Muscle of leg (tissue), 11 donors: ENCODE measurements around the gene PCDHA2. TPM values are rescaled to one million over a fixed set of nuclear protein-coding genes. Genes with fewer than 3 reads are reported as not detected.
A peak's percentile ranks its signal among the peaks of the same experiment; 100 is the strongest.
"Not testable (repeated sequence)": the region's sequence is repeated elsewhere in the genome, so short reads cannot be mapped to it uniquely, and the experiment has no call there.

Experiments
- DNase-seq: peaks from one replicate; pipeline ENCODE4 v3.0.0; 2013
- H3K27ac ChIP-seq: one replicate; pipeline ENCODE4 v1.5.1; 2013; ENCODE audit warnings: mild to moderate bottlenecking, low read length, control low read depth
- H3K27me3 ChIP-seq: one replicate; pipeline ENCODE4 v1.6.1; 2013; ENCODE audit warnings: low read length; ENCODE audit not compliant: control insufficient read depth, insufficient read depth
- H3K36me3 ChIP-seq: one replicate; pipeline ENCODE4 v1.6.1; 2013; ENCODE audit warnings: low read length; ENCODE audit not compliant: control insufficient read depth, insufficient read depth
- H3K4me1 ChIP-seq: one replicate; pipeline ENCODE4 v1.6.1; 2013; ENCODE audit warnings: low read length; ENCODE audit not compliant: control insufficient read depth, insufficient read depth
- H3K4me3 ChIP-seq: one replicate; pipeline ENCODE4 v1.5.1; 2013; ENCODE audit warnings: low read length, control low read depth
- H3K9me3 ChIP-seq: replicated peaks from 2 replicates; pipeline ENCODE4 v1.6.1; 2013; ENCODE audit warnings: low read depth, low read length; ENCODE audit not compliant: control insufficient read depth
- WGBS: methylation state at CpG from one replicate; pipeline ENCODE4 v1.1.5; 2013; ENCODE audit warnings: missing lambda C conversion rate; ENCODE audit not compliant: insufficient coverage; 5-methylcytosine and 5-hydroxymethylcytosine counted together
- polyA plus RNA-seq, 8 donors: library from polyadenylated mRNA; unstranded; fragments of 120-200 nt; gene quantifications; one replicate each; pipeline versions ENCODE4 v1.2.1 to v1.2.3, GENCODE V29; 2013; ENCODE audit warnings: inconsistent platforms in 1 of 8, low replicate concordance in 1 of 8; ENCODE audit not compliant: insufficient read length in 8 of 8, insufficient read depth in 1 of 8
- total RNA-seq: library from RNA; stranded (reverse); fragments of 120-200 nt; gene quantifications from one replicate; pipeline ENCODE4 v1.2.4, GENCODE V29; 2013

Gene PCDHA2
- total and polyA plus RNA-seq, 9 donors: 0.03 to 0.13 (median 0.05) TPM; not detected in 3

GRCh38 chr5:140808889-140809291 is 14.2 kb downstream of the PCDHA2 start:
- H3K27me3 ChIP-seq: no peaks in the 10 kb centered on the region
- WGBS: 67% methylated on average over 43 of the region's 43 CpGs
- H3K4me3 ChIP-seq: no peak overlapping the region
- H3K36me3 ChIP-seq: no peaks in the 10 kb centered on the region
- no peaks in the 10 kb centered on the region for H3K4me1 ChIP-seq
- H3K27ac ChIP-seq: no peak overlapping the region
- peaks cover 3% of the 10 kb centered on the region for H3K9me3 ChIP-seq
- no peak for DNase-seq

DNA sequence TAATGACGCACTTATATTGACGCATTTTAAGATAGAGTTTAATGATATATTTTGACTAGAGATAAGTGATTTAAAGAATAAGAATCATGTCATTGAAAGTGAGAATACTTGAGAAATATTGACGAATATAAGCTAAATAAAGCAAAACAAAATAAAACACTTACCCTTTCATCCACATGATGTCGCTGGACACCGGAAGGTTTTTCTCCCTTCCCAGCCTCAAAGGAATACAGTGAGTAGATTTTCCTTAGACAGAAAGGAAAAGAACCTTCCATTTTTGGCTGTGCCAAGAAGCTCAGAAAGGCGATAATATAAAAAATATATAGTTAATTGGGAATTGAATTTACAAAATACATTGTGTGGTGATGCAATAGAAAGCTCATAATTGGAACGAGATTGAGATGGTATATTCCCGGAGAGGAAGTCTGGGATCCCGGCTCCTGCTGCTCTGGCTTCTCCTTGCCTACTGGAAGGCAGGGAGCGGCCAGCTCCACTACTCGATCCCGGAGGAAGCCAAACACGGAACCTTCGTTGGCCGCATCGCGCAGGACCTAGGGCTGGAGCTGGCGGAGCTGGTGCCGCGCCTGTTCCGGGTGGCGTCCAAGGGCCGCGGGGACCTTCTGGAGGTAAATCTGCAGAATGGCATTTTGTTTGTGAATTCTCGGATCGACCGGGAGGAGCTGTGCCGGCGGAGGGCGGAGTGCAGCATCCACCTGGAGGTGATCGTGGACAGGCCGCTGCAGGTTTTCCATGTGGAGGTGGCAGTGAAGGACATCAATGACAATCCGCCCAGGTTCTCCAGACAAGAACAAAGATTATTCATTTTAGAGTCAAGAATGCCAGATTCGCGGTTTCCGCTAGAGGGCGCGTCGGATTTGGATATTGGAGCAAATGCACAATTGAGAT is 27.0 kb downstream of the PCDHA2 start, which contains the start of gene PCDHA5:
Gene PCDHA5, plus strand, starts transcription at position 239 of the 906 bp plus-strand sequence.
- Histone ChIP-seq H3K4me1 (no peaks in the 10 kb centered on the region), H3K27ac (no peak within 1 kb of the TSS), H3K36me3 (no peaks in the 10 kb centered on the region), H3K27me3 (no peaks in the 10 kb centered on the region), H3K4me3 (no peak within 1 kb of the TSS), H3K9me3 (peaks cover 2% of the 10 kb centered on the region)
- WGBS: 29% methylated on average over 32 of the region's 39 CpGs
- no peak for DNase-seq

GRCh38 chr5:140822281-140822629 is 27.6 kb downstream of the PCDHA2 start:
- no peaks in the 10 kb centered on the region for H3K27me3 ChIP-seq
- WGBS: no CpG with 5 or more reads among the region's 6 CpGs
- H3K27ac ChIP-seq: no peak overlapping the region
- no peaks in the 10 kb centered on the region for H3K4me1 ChIP-seq
- H3K36me3 ChIP-seq: no peaks in the 10 kb centered on the region
- no peak for DNase-seq
- peaks cover 2% of the 10 kb centered on the region for H3K9me3 ChIP-seq
- no peak overlapping the region for H3K4me3 ChIP-seq

GRCh38 chr5:140822969-140823368 is 28.3 kb downstream of the PCDHA2 start:
- not testable (repeated sequence) for H3K4me1 ChIP-seq, H3K9me3 ChIP-seq, H3K4me3 ChIP-seq, H3K36me3 ChIP-seq, H3K27me3 ChIP-seq, H3K27ac ChIP-seq, DNase-seq
- 49% methylated on average over 48 of the region's 48 CpGs for WGBS

DNA sequence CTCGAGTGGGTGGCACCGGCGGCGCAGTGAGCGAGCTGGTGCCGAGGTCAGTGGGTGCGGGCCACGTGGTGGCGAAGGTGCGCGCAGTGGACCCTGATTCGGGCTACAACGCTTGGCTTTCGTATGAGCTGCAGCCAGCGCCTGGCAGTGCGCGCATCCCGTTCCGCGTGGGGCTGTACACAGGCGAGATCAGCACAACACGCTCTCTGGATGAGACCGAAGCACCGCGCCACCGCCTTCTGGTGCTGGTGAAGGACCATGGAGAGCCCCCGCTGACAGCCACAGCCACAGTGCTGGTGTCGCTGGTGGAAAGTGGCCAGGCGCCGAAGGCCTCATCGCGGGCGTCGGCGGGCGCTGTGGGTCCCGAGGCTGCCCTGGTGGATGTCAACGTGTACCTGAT is 28.8 kb downstream of the PCDHA2 start:
- H3K4me3 ChIP-seq: no peak overlapping the region
- DNase-seq: no peak
- peaks cover 6% of the 10 kb centered on the region for H3K9me3 ChIP-seq
- H3K27ac ChIP-seq: no peak overlapping the region
- H3K27me3 ChIP-seq: peaks cover 2% of the 10 kb centered on the region
- no peaks in the 10 kb centered on the region for H3K36me3 ChIP-seq
- no peaks in the 10 kb centered on the region for H3K4me1 ChIP-seq
- WGBS: 53% methylated on average over 38 of the region's 38 CpGs

- WGBS: 11% methylated on average over 12 of the region's 27 CpGs
- Histone ChIP-seq H3K36me3 (no peaks in the 10 kb centered on the region), H3K9me3 (peaks cover 12% of the 10 kb centered on the region), H3K27ac (no peak within 1 kb of the TSS), H3K4me1 (no peaks in the 10 kb centered on the region), H3K27me3 (peaks cover 7% of the 10 kb centered on the region), H3K4me3 (no peak within 1 kb of the TSS)
- DNase-seq: no peak
Observed at GRCh38 chr5:140827704-140828361, 33.2 kb downstream of the PCDHA2 start, which contains the start of gene PCDHA6. Gene PCDHA6 (plus strand): TSS chr5:140827960. CDS start chr5:140828092, 132 bp downstream.

DNA sequence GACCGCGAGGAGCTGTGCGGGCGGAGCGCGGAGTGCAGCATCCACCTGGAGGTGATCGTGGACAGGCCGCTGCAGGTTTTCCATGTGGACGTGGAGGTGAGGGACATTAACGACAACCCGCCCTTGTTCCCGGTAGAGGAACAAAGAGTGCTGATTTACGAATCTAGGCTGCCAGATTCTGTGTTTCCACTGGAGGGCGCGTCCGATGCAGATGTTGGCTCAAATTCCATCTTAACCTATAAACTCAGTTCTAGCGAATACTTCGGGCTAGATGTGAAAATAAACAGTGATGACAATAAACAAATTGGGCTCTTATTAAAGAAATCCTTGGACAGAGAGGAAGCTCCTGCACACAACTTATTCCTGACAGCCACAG is 33.7 kb downstream of the PCDHA2 start:
- H3K27me3 ChIP-seq: peaks cover 7% of the 10 kb centered on the region
- WGBS: 21% methylated on average over 8 of the region's 18 CpGs
- no peaks in the 10 kb centered on the region for H3K36me3 ChIP-seq
- H3K4me3 ChIP-seq: no peak overlapping the region
- no peak for DNase-seq
- no peaks in the 10 kb centered on the region for H3K4me1 ChIP-seq
- H3K27ac ChIP-seq: no peak overlapping the region
- H3K9me3 ChIP-seq: peaks cover 12% of the 10 kb centered on the region

DNA sequence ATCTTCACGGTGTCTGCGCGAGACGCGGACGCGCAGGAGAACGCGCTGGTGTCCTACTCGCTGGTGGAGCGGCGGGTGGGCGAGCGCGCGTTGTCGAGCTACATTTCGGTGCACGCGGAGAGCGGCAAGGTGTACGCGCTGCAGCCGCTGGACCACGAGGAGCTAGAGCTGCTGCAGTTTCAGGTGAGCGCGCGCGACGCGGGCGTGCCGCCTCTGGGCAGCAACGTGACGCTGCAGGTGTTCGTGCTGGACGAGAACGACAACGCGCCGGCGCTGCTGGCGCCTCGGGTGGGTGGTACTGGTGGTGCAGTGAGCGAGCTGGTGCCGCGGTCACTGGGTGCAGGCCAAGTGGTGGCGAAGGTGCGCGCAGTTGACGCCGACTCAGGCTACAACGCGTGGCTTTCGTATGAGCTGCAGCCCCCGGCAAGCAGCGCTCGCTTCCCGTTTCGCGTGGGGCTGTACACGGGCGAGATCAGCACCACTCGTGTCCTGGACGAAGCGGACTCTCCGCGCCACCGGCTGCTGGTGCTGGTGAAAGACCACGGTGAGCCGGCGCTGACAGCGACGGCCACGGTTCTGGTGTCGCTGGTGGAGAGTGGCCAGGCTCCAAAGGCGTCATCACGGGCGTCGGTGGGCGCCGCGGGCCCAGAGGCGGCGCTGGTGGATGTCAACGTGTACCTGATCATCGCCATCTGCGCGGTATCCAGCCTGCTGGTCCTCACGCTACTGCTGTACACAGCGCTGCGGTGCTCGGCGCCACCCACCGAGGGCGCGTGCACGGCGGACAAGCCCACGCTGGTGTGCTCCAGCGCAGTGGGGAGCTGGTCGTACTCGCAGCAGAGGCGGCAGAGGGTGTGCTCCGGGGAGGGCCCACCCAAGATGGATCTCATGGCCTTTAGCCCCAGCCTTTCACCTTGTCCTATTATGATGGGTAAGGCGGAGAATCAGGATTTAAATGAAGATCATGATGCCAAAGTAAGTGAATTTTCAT is 35.2 kb downstream of the PCDHA2 start:
- H3K27me3 ChIP-seq: peaks cover 10% of the 10 kb centered on the region
- H3K27ac ChIP-seq, H3K36me3 ChIP-seq, H3K4me1 ChIP-seq, H3K4me3 ChIP-seq, H3K9me3 ChIP-seq, DNase-seq: not testable (repeated sequence)
- 41% methylated on average over 90 of the region's 106 CpGs for WGBS

GRCh38 chr5:140833993-140834392 is 39.3 kb downstream of the PCDHA2 start, which contains the start of gene PCDHA7:
Gene PCDHA7 (plus strand): TSS chr5:140834269. CDS start chr5:140834384, 115 bp downstream.
- peaks cover 21% of the 10 kb centered on the region for H3K9me3 ChIP-seq
- no peak within 1 kb of the TSS for H3K27ac ChIP-seq
- peak; percentile 2 for DNase-seq
- H3K4me3 ChIP-seq: no peak within 1 kb of the TSS
- H3K27me3 ChIP-seq: peaks cover 12% of the 10 kb centered on the region
- no CpG with 5 or more reads among the region's 8 CpGs for WGBS
- no peaks in the 10 kb centered on the region for H3K36me3 ChIP-seq
- no peaks in the 10 kb centered on the region for H3K4me1 ChIP-seq
